LoVo (cell line): Measurements from ENCODE around the gene DRAXIN.

Source experiments
- DNase-seq: peaks from one replicate; pipeline ENCODE4 v3.0.0-alpha.2; 2016; ENCODE audit warnings: low spot score

DRAXIN gene

GRCh38 chr1:11764115-11764514 lies 72.6 kb downstream of the DRAXIN start:
- DNase-seq = no peak

GRCh38 chr1:11764519-11764918 lies 73.0 kb downstream of the DRAXIN start:
- DNase-seq = no peak

- DNase-seq = no peak
These were observed 74.3 kb downstream of the DRAXIN start for GRCh38 chr1:11765661-11766428.

GRCh38 chr1:11766429-11766776 lies 74.9 kb downstream of the DRAXIN start:
- DNase-seq = no peak

- no peak for DNase-seq
These were observed 76.6 kb downstream of the DRAXIN start for GRCh38 chr1:11767922-11768704.

GRCh38 chr1:11768821-11769220 lies 77.3 kb downstream of the DRAXIN start:
- no peak for DNase-seq

GRCh38 chr1:11769274-11769673 lies 77.8 kb downstream of the DRAXIN start:
- DNase-seq = no peak

- DNase-seq = no peak
These were observed 78.5 kb downstream of the DRAXIN start for GRCh38 chr1:11770011-11770410.

GRCh38 chr1:11771481-11772043 lies 80.1 kb downstream of the DRAXIN start:
- no peak for DNase-seq

- DNase-seq = no peak
These were observed 80.9 kb downstream of the DRAXIN start for GRCh38 chr1:11772458-11772857.

GRCh38 chr1:11774753-11775152 lies 83.2 kb downstream of the DRAXIN start:
- no peak for DNase-seq
